ENCODE data around the gene AHNAK2.
A peak's percentile ranks its signal among the peaks of the same experiment; 100 is the strongest.

Gene AHNAK2

GRCh38 chr14:104973135-104973384, 5.1 kb downstream of the AHNAK2 start:
- peaks cover 26% of the 10 kb centered on the region for H3K4me1 Mint-ChIP-seq
- H3K27ac Mint-ChIP-seq: no peak overlapping the region
- peaks cover 28% of the 10 kb centered on the region for H3K27me3 Mint-ChIP-seq (ENCODE audit: low read depth, poor library complexity)
- H3K4me3 Mint-ChIP-seq: no peak overlapping the region
- peak; percentile 37 for DNase-seq
- no peaks in the 10 kb centered on the region for H3K9me3 Mint-ChIP-seq
- TF ChIP-seq CTCF (IDR thresholded peaks at IDR 0.05): no peak
- H3K36me3 Mint-ChIP-seq (ENCODE audit: low read depth): no peaks in the 10 kb centered on the region

GRCh38 chr14:104972301-104973134, 5.7 kb downstream of the AHNAK2 start:
- H3K4me1 Mint-ChIP-seq: peaks cover 28% of the 10 kb centered on the region
- peaks cover 25% of the 10 kb centered on the region for H3K27me3 Mint-ChIP-seq (ENCODE audit: low read depth, poor library complexity)
- H3K9me3 Mint-ChIP-seq: no peaks in the 10 kb centered on the region
- no peak for DNase-seq
- H3K4me3 Mint-ChIP-seq: no peak overlapping the region
- no peak for TF ChIP-seq CTCF (IDR thresholded peaks at IDR 0.05)
- no peak overlapping the region for H3K27ac Mint-ChIP-seq
- H3K36me3 Mint-ChIP-seq (ENCODE audit: low read depth): no peaks in the 10 kb centered on the region

GRCh38 chr14:104971447-104972240, 6.5 kb downstream of the AHNAK2 start:
- TF ChIP-seq CTCF (IDR thresholded peaks at IDR 0.05): no peak
- Mint-ChIP-seq H3K36me3 (ENCODE audit: low read depth) (no peaks in the 10 kb centered on the region), H3K9me3 (no peaks in the 10 kb centered on the region), H3K4me1 (peaks cover 30% of the 10 kb centered on the region), H3K27me3 (ENCODE audit: low read depth, poor library complexity) (peaks cover 18% of the 10 kb centered on the region), H3K4me3 (no peak overlapping the region), H3K27ac (peak overlapping the region; percentile 71)
- no peak for DNase-seq

GRCh38 chr14:104970231-104971068, 7.7 kb downstream of the AHNAK2 start:
- Mint-ChIP-seq H3K4me1 (peaks cover 23% of the 10 kb centered on the region), H3K36me3 (ENCODE audit: low read depth) (no peaks in the 10 kb centered on the region), H3K9me3 (no peaks in the 10 kb centered on the region), H3K27ac (no peak overlapping the region), H3K27me3 (ENCODE audit: low read depth, poor library complexity) (peaks cover 16% of the 10 kb centered on the region), H3K4me3 (no peak overlapping the region)
- no peak for DNase-seq
- TF ChIP-seq CTCF (IDR thresholded peaks at IDR 0.05): no peak

- peaks cover 23% of the 10 kb centered on the region for H3K4me1 Mint-ChIP-seq
These were observed 8.4 kb downstream of the AHNAK2 start for GRCh38 chr14:104969741-104970230.

More at GRCh38 chr14:104969741-104970230, 8.4 kb downstream of the AHNAK2 start:
- DNase-seq: no peak
- no peak for TF ChIP-seq CTCF (IDR thresholded peaks at IDR 0.05)
- H3K36me3 Mint-ChIP-seq (ENCODE audit: low read depth): no peaks in the 10 kb centered on the region
- no peak overlapping the region for H3K27ac Mint-ChIP-seq
- H3K9me3 Mint-ChIP-seq: no peaks in the 10 kb centered on the region
- H3K4me3 Mint-ChIP-seq: no peak overlapping the region
- H3K27me3 Mint-ChIP-seq (ENCODE audit: low read depth, poor library complexity): peaks cover 18% of the 10 kb centered on the region

Measured in nephron progenitor cell (in vitro differentiated cells).